ENCODE data around the gene LAMB1.

GRCh38 chr7:107953924-107954303 lies 49.0 kb downstream of the LAMB1 start:
- no peak for TF ChIP-seq CTCF (IDR thresholded peaks at IDR 0.05; ENCODE audit: low read depth, low read length)
- TF ChIP-seq EZH2phosphoT487 (IDR thresholded peaks at IDR 0.05; ENCODE audit: low read depth), result no peak

All from OCI-LY3 (cell line).